ENCODE data around the gene PRELP.
"Not testable (repeated sequence)": the region's sequence is repeated elsewhere in the genome, so short reads cannot be mapped to it uniquely, and the experiment has no call there.

PRELP gene

DNA sequence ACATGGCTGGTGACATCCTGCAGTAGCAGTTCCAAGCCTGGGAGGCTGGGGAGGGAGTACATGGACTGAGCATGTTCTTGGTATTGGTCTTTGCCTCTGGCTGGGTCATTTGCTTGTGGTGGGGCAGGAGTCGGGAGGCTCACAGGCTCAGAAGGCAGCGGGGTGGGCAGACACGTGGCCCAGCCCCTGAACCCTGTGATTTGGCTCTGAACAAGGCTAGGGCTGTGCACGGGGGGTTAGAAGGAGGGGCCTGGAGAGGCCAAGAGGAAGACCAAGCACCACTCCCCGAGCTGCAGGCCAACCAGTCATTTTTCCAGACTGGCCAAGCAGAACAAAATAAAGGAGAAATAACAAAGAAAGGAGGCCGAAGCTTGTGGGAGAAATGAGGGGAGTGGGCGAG lies 9.7 kb upstream of the PRELP start:
- TF ChIP-seq ARNTL (CRISPR knock-in tag; IDR thresholded peaks at IDR 0.05; ENCODE audit: borderline replicate concordance, low read depth), result no peak
- TF ChIP-seq, protein P1, sequence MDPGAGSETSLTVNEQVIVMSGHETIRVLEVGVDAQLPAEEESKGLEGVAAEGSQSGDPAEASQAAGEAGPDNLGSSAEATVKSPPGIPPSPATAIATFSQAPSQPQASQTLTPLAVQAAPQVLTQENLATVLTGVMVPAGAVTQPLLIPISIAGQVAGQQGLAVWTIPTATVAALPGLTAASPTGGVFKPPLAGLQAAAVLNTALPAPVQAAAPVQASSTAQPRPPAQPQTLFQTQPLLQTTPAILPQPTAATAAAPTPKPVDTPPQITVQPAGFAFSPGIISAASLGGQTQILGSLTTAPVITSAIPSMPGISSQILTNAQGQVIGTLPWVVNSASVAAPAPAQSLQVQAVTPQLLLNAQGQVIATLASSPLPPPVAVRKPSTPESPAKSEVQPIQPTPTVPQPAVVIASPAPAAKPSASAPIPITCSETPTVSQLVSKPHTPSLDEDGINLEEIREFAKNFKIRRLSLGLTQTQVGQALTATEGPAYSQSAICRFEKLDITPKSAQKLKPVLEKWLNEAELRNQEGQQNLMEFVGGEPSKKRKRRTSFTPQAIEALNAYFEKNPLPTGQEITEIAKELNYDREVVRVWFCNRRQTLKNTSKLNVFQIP (CRISPR knock-in tag; IDR thresholded peaks at IDR 0.05; ENCODE audit: borderline replicate concordance, low read depth), result no peak
- no peak for ATAC-seq

DNA sequence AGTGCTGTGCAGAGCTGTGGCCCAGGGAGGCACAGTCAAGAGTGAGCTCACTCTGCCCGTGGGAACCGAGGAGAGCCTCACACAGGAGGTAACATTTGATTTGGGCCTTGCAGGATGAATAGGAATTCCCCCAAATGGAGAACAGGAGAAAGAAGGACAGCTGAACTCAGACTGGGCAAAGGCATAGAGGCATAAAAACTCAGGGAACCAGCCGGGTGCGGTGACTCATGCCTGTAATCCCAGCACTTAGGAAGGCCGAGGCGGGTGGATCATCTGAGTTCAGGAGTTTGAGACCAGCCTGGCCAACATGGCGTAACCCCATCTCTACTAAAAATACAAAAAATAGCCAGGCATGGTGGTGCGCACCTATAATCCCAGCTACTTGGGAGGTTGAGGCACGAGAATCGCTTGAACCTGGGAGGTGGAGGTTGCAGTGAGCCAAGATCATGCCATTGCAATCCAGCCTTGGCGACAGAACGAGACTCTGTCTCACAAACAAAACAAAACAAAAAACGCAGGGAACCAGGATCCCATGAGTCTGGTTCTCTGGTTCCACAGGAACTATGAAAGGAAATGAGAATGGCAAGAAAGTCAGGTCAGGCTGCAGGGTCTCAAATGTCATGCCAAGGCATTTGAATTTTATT lies 8.6 kb upstream of the PRELP start:
- TF ChIP-seq ZFP3 (CRISPR knock-in tag; IDR thresholded peaks at IDR 0.05), result peak; percentile 15; the same call in 1 of the 2 replicates
- not testable (repeated sequence) for ATAC-seq

DNA sequence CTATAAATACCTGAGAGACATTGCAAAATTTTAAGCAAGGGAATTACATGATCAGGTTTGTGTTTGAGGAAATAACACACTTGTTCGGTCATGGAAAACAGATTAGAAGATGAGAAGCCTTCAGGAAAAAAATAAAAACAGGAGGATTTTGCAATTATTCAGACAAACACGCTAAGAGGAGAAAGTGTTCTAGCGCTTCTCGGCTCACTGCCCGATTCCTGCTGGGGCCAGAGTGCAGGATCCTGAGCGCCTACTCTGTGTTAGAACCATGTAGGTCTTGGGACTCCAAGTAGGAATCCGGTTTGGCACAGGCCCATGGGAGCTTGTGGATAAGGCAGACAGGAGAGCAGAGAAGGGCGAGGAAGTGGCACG lies 8.1 kb upstream of the PRELP start:
- ATAC-seq, result no peak
- TF ChIP-seq TOX (CRISPR knock-in tag; IDR thresholded peaks at IDR 0.05; ENCODE audit: borderline replicate concordance) (no peak), PPARA (CRISPR knock-in tag; IDR thresholded peaks at IDR 0.05; ENCODE audit: borderline replicate concordance) (no peak), ZNF565 (CRISPR knock-in tag; conservative IDR thresholded peaks at IDR 0.05; ENCODE audit: low read depth) (no peak), ARNTL (CRISPR knock-in tag; IDR thresholded peaks at IDR 0.05; ENCODE audit: borderline replicate concordance, low read depth) (no peak), ZFP3 (CRISPR knock-in tag; IDR thresholded peaks at IDR 0.05) (no peak), GLIS3 (CRISPR knock-in tag; IDR thresholded peaks at IDR 0.05) (no peak), OSR1 (CRISPR knock-in tag; IDR thresholded peaks at IDR 0.05) (no peak), ESRRG (CRISPR knock-in tag; IDR thresholded peaks at IDR 0.05) (no peak), TCF4 (CRISPR knock-in tag; IDR thresholded peaks at IDR 0.05; ENCODE audit: borderline replicate concordance) (no peak), ZNF70 (CRISPR knock-in tag; IDR thresholded peaks at IDR 0.05) (no peak), SNAI2 (CRISPR knock-in tag; IDR thresholded peaks at IDR 0.05) (no peak), ZFP30 (CRISPR knock-in tag; IDR thresholded peaks at IDR 0.05) (no peak), ZC3H10 (CRISPR knock-in tag; IDR thresholded peaks at IDR 0.05) (no peak)
- TF ChIP-seq, protein P2, sequence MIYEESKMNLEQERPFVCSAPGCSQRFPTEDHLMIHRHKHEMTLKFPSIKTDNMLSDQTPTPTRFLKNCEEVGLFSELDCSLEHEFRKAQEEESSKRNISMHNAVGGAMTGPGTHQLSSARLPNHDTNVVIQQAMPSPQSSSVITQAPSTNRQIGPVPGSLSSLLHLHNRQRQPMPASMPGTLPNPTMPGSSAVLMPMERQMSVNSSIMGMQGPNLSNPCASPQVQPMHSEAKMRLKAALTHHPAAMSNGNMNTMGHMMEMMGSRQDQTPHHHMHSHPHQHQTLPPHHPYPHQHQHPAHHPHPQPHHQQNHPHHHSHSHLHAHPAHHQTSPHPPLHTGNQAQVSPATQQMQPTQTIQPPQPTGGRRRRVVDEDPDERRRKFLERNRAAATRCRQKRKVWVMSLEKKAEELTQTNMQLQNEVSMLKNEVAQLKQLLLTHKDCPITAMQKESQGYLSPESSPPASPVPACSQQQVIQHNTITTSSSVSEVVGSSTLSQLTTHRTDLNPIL (CRISPR knock-in tag; IDR thresholded peaks at IDR 0.05; ENCODE audit: low read depth), result no peak
- TF ChIP-seq, protein P3, sequence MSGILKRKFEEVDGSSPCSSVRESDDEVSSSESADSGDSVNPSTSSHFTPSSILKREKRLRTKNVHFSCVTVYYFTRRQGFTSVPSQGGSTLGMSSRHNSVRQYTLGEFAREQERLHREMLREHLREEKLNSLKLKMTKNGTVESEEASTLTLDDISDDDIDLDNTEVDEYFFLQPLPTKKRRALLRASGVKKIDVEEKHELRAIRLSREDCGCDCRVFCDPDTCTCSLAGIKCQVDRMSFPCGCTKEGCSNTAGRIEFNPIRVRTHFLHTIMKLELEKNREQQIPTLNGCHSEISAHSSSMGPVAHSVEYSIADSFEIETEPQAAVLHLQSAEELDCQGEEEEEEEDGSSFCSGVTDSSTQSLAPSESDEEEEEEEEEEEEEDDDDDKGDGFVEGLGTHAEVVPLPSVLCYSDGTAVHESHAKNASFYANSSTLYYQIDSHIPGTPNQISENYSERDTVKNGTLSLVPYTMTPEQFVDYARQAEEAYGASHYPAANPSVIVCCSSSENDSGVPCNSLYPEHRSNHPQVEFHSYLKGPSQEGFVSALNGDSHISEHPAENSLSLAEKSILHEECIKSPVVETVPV (CRISPR knock-in tag; IDR thresholded peaks at IDR 0.05), result no peak
- TF ChIP-seq, protein P1 (CRISPR knock-in tag; IDR thresholded peaks at IDR 0.05; ENCODE audit: borderline replicate concordance, low read depth), result no peak
- TF ChIP-seq, protein P4, sequence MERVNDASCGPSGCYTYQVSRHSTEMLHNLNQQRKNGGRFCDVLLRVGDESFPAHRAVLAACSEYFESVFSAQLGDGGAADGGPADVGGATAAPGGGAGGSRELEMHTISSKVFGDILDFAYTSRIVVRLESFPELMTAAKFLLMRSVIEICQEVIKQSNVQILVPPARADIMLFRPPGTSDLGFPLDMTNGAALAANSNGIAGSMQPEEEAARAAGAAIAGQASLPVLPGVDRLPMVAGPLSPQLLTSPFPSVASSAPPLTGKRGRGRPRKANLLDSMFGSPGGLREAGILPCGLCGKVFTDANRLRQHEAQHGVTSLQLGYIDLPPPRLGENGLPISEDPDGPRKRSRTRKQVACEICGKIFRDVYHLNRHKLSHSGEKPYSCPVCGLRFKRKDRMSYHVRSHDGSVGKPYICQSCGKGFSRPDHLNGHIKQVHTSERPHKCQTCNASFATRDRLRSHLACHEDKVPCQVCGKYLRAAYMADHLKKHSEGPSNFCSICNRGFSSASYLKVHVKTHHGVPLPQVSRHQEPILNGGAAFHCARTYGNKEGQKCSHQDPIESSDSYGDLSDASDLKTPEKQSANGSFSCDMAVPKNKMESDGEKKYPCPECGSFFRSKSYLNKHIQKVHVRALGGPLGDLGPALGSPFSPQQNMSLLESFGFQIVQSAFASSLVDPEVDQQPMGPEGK (CRISPR knock-in tag; IDR thresholded peaks at IDR 0.05; ENCODE audit: borderline replicate concordance), result no peak

DNA sequence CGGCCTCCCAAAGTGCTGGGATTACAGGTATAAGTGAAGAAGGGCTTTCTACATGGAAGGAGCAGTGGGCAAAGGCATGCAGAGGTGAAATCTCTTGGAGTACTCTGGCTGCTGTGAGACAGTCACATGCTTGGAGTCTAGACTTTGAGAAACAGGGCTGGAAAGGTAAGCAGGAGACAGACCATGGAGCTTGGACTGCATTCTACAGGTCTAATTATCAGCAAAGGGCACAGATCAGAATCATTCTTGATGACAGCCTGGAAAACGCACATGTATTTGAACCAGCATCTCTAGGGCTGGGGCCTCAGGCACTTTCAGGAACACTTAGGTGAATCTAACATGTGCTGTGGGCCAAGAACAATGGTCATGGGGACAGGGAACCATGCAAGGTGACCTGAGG lies 7.3 kb upstream of the PRELP start:
- ATAC-seq, result no peak
- TF ChIP-seq ESRRG (CRISPR knock-in tag; IDR thresholded peaks at IDR 0.05) (no peak), TOX (CRISPR knock-in tag; IDR thresholded peaks at IDR 0.05; ENCODE audit: borderline replicate concordance) (no peak), ZNF8 (CRISPR knock-in tag; IDR thresholded peaks at IDR 0.05) (no peak), BACH2 (CRISPR knock-in tag; IDR thresholded peaks at IDR 0.05; ENCODE audit: borderline replicate concordance) (no peak)

Data from SK-N-SH treated with all-trans-retinoic acid at 6 μM for 48 hours (cell line).